ENCODE data around the gene MTUS2.

Gene MTUS2

DNA sequence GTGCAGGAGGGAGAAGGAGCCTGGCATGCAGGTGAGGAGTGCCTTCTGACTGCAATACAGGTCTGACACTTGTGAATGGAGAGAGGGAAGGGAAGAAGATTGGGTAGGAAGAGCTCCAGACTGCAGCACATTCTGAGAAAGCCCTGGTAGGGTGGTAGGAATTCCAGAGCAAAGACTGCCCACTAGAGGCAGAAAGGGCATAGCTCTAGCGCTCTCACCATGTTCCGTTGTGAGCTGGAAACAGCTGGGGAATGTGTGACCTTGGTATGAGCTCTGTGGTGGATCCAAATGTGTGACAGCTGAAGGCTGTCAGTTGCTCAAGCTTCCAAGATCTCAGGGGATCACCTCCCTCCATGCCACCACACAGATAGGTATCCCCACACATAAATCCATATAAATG lies 2.9 kb upstream of the MTUS2 start:
- DNase-seq (ENCODE audit: low spot score) = no peak
- TF ChIP-seq, protein P1, sequence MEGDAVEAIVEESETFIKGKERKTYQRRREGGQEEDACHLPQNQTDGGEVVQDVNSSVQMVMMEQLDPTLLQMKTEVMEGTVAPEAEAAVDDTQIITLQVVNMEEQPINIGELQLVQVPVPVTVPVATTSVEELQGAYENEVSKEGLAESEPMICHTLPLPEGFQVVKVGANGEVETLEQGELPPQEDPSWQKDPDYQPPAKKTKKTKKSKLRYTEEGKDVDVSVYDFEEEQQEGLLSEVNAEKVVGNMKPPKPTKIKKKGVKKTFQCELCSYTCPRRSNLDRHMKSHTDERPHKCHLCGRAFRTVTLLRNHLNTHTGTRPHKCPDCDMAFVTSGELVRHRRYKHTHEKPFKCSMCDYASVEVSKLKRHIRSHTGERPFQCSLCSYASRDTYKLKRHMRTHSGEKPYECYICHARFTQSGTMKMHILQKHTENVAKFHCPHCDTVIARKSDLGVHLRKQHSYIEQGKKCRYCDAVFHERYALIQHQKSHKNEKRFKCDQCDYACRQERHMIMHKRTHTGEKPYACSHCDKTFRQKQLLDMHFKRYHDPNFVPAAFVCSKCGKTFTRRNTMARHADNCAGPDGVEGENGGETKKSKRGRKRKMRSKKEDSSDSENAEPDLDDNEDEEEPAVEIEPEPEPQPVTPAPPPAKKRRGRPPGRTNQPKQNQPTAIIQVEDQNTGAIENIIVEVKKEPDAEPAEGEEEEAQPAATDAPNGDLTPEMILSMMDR (IDR thresholded peaks at IDR 0.05; ENCODE audit: extremely low read depth, missing control alignments) = no peak

DNA sequence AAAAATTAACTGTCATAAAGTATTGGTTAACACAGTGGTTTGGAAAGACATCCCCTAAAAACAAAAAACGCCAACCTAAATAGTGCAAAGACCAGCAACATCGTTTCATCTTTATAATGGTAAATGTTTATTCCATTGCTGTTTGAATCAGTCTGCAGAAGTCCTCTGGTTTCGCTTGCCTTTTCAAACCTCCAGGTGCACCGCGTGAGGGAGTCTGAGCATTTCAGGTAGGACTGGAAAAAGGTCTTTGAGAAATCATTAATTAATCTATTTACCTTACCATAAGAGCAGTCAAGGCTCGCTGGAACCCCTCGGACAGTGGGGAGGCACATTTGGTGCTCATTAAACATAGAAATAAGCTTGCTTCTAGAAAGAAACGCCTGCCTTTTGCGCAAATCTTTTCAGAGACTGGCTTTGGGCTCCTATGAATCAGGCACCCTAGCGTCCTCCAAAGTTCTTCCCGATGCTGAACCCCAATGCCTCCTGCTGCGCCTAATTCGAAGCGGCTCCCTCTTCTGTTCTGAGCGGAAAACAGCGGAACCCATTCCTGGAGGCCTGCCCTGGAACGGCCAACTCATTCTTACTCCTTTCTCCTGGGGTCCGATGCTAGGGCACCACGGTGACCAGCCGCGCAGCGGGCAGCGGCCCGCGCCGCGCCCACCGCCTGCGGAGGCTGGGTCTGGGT lies 951 bp upstream of the MTUS2 start:
- DNase-seq (ENCODE audit: low spot score) = peak; percentile 28
- TF ChIP-seq, protein P1 (IDR thresholded peaks at IDR 0.05; ENCODE audit: extremely low read depth, missing control alignments) = no peak

GRCh38 chr13:28819735-28820098 lies 422 bp upstream of the MTUS2 start:
- TF ChIP-seq, protein P1 (IDR thresholded peaks at IDR 0.05; ENCODE audit: extremely low read depth, missing control alignments) = peak; percentile 46
- DNase-seq (ENCODE audit: low spot score) = peak; percentile 88

DNA sequence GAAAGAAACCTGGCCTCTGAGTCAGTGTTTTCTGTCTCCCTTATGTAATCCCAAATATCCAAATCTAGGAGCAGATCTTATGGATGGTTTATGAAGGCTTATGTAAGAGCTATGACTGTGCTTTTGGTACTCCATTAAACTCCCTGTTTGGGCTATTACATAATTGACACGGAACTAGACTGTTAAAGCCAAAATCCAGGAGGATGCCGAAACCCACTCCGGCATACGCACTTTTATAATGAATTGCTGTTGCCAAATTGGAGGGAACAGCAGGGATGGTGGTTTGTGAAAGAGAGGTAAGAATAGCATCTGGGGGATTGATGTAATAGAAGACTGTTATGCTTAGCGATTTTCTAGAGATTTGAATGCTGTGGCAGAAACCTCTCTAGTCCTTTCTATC lies 2.0 kb downstream of the MTUS2 start:
- no peak for DNase-seq (ENCODE audit: low spot score)
- TF ChIP-seq, protein P1 (IDR thresholded peaks at IDR 0.05; ENCODE audit: extremely low read depth, missing control alignments) = no peak

- TF ChIP-seq, protein P1 (IDR thresholded peaks at IDR 0.05; ENCODE audit: extremely low read depth, missing control alignments) = no peak
- DNase-seq (ENCODE audit: low spot score) = no peak
These were observed 2.7 kb downstream of the MTUS2 start for GRCh38 chr13:28822801-28823200.

DNA sequence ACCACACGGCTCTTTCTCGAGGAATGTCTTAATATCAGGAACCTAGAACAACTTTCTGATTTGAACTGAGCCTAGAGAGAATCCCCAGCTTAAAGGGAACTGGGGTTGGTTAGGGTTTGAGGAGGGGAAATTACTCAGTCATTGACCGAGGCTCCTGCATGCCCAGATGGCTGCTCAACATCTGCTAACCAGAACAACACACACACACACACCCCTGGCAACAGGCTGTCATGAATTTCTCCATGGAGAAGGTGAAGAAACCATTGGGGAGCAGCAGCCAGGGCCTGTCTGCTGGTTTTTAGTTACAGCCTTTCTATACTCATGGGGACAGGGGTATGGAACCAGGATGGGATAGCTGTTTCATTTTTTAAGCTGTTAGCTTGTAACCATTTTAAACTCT lies 5.2 kb downstream of the MTUS2 start:
- DNase-seq (ENCODE audit: low spot score) = no peak
- TF ChIP-seq, protein P1 (IDR thresholded peaks at IDR 0.05; ENCODE audit: extremely low read depth, missing control alignments) = no peak

DNA sequence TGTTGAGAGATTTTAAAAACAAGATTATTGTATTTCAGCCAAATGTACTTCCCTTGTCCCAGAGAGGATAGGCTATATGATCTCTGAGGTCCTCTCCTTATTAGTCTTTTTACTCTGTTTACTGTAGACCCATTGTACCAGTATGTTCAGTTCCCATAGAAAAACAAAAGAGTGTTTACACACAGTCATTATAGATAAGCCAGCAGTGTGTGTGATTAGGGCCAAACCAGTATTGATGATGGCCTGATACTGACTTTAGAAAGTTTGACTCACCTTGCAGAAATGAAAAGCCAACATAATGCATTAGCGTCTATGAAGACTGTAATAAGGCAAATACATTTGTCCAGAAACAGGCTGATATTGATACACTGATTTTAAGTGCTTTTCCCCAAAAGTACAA lies 6.2 kb downstream of the MTUS2 start:
- DNase-seq (ENCODE audit: low spot score) = no peak
- TF ChIP-seq, protein P1 (IDR thresholded peaks at IDR 0.05; ENCODE audit: extremely low read depth, missing control alignments) = no peak
